Brain microvascular endothelial cell (primary cell): ENCODE measurements around the gene DOCK4.

ENCODE experiments used
- DNase-seq: peaks from one replicate; pipeline ENCODE4 v3.0.0-alpha.2; 2020
- H3K27ac ChIP-seq: fragments of 250-450 bp; sonication (Bioruptor Pico); 2 replicates; pipeline ENCODE4 v1.5.1; 2020; ENCODE audit warnings: mild to moderate bottlenecking, moderate library complexity
- H3K27me3 ChIP-seq: fragments of 250-450 bp; sonication (Bioruptor Pico); replicated peaks from 2 replicates; pipeline ENCODE4 v1.5.1; 2020; ENCODE audit warnings: mild to moderate bottlenecking
- H3K36me3 ChIP-seq: fragments of 250-450 bp; sonication (Bioruptor Pico); replicated peaks from 2 replicates; pipeline ENCODE4 v1.5.1; 2020; ENCODE audit warnings: mild to moderate bottlenecking
- H3K4me3 ChIP-seq: 2 replicates; pipeline ENCODE4 v1.5.1; 2011; ENCODE audit warnings: low read depth, mild to moderate bottlenecking, control low read depth, low read length, moderate library complexity
- CTCF ChIP-seq: IDR thresholded peaks from 2 replicates; pipeline ENCODE4 v1.5.1; 2011; ENCODE audit warnings: low read depth, mild to moderate bottlenecking, moderate library complexity, low read length, control low read depth, inconsistent platforms; ENCODE audit errors: missing control alignments
- in situ Hi-C: cut with HindIII; loops from 2 replicates; pipeline ENCODE4 v1.10.0; 2017; ENCODE audit warnings: low sequenced_read_pairs, low pct_ligation_motif_present

The DOCK4 gene

GRCh38 chr7:112176693-112177415, 29.3 kb downstream of the DOCK4 start:
- Histone ChIP-seq H3K27ac (no peak overlapping the region), H3K27me3 (no peaks in the 10 kb centered on the region), H3K4me3 (no peak overlapping the region), H3K36me3 (no peaks in the 10 kb centered on the region)
- no peak for DNase-seq
- no peak for TF ChIP-seq CTCF
- in situ Hi-C loops, result no loop called here

- no peaks in the 10 kb centered on the region for H3K36me3 ChIP-seq
- in situ Hi-C loops, result no loop called here
- DNase-seq, result no peak
- H3K27me3 ChIP-seq, result no peaks in the 10 kb centered on the region
- no peak for TF ChIP-seq CTCF
- H3K27ac ChIP-seq, result no peak overlapping the region
- H3K4me3 ChIP-seq, result no peak overlapping the region
Observed at GRCh38 chr7:112176241-112176640, 30.0 kb downstream of the DOCK4 start.

- in situ Hi-C loops, result no loop called here
- Histone ChIP-seq H3K4me3 (no peak overlapping the region), H3K27ac (no peak overlapping the region), H3K27me3 (no peaks in the 10 kb centered on the region), H3K36me3 (no peaks in the 10 kb centered on the region)
- no peak for DNase-seq
- TF ChIP-seq CTCF, result no peak
Observed at GRCh38 chr7:112174192-112174591, 32.0 kb downstream of the DOCK4 start.

GRCh38 chr7:112173568-112173905, 32.7 kb downstream of the DOCK4 start:
- DNase-seq, result no peak
- in situ Hi-C loops, result no loop called here
- Histone ChIP-seq H3K27ac (no peak overlapping the region), H3K36me3 (no peaks in the 10 kb centered on the region), H3K4me3 (no peak overlapping the region), H3K27me3 (no peaks in the 10 kb centered on the region)
- no peak for TF ChIP-seq CTCF

- Histone ChIP-seq H3K4me3 (no peak overlapping the region), H3K27me3 (no peaks in the 10 kb centered on the region), H3K27ac (no peak overlapping the region), H3K36me3 (no peaks in the 10 kb centered on the region)
- in situ Hi-C loops, result no loop called here
- no peak for DNase-seq
- TF ChIP-seq CTCF, result no peak
Observed at GRCh38 chr7:112172870-112173567, 33.2 kb downstream of the DOCK4 start.

- H3K27ac ChIP-seq, result no peak overlapping the region
- no peak overlapping the region for H3K4me3 ChIP-seq
- no peaks in the 10 kb centered on the region for H3K27me3 ChIP-seq
- no peak for DNase-seq
- no peaks in the 10 kb centered on the region for H3K36me3 ChIP-seq
- no peak for TF ChIP-seq CTCF
- in situ Hi-C loops, result no loop called here
Observed at GRCh38 chr7:112171673-112172072, 34.5 kb downstream of the DOCK4 start.
